ENCODE results near the gene ZP4. TPM values are rescaled to one million over a fixed set of nuclear protein-coding genes. Genes with fewer than 3 reads are reported as not detected.
"Not testable (repeated sequence)": the region's sequence is repeated elsewhere in the genome, so short reads cannot be mapped to it uniquely, and the experiment has no call there.

ZP4 gene
- total RNA-seq, 1 donor from 2014 or later: not detected

DNA sequence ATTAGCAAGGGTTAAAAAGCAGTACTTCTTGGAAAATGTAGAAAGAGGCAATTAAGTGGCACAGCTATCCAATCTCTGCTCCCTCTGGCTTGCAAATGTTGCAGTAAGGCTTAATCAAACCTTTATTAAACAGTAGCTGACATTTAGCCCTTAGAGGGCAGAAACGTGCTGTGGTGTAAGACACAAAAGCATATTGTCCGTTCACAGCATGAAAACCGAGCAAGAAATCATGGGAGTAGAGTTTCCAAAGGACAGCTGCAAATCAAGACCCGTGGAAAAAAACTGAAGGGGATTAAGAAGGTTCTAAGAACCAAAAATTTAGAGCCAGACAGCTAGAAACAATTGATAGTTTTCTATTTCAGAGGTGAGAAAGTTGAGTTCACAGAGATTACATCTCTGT lies 13.1 kb downstream of the ZP4 start:
- no peak for DNase-seq (ENCODE audit: low read depth in 2 of 2)

DNA sequence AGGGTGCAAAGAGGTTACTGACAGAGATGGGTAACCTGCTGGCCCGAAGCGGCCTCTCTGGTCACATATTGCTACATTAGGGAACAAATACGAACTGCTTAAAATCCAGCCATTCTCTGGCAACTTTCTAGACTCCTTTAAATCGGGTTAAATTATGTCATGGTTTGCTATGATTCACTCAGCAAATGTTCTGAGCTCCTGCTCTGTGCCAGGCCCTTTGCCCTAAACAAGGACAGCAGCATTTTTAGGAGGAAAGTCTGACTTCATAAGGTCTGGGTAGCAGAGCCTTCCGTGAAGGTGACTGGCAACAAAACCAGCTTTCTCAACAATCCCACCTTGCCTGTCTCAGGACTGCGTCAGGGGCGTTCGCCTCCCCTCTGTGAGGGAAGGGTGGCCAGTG lies 15.4 kb downstream of the ZP4 start:
- no peak for DNase-seq (ENCODE audit: low read depth in 2 of 2)

DNA sequence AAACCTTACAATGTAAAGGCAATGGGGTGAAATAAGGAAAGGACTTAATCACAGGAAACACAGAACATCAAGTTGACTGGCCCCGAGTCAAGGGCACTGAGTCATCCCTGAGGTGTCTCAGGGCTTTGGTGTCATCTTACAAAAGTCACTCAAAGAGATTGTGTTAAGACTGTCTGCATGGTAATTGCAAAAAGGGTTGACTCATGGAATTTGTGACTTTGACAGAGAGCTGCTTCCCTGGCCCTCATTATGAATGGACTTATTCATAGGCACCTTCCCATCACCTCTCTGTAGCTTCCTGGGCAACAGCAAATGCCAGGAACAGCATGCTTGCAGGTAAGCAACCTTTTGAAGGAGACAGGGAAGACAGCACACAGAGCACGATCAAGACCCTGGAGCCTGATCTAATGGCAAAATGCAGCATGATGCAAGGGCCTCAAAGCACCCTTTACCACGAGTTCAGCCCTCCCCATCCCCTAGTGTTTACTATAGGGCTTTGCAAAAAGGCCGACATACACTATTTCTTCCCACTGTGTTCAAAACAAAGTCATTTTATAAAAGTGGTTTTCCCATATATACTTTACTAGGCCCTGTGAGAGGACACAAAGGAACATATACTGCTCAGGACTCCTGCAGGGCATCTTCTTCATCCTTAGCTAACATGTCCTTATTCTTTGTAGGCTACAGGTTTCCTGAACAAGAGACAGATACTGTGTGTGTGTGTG lies 17.1 kb downstream of the ZP4 start:
- DNase-seq (ENCODE audit: low read depth in 2 of 2): no peak

DNA sequence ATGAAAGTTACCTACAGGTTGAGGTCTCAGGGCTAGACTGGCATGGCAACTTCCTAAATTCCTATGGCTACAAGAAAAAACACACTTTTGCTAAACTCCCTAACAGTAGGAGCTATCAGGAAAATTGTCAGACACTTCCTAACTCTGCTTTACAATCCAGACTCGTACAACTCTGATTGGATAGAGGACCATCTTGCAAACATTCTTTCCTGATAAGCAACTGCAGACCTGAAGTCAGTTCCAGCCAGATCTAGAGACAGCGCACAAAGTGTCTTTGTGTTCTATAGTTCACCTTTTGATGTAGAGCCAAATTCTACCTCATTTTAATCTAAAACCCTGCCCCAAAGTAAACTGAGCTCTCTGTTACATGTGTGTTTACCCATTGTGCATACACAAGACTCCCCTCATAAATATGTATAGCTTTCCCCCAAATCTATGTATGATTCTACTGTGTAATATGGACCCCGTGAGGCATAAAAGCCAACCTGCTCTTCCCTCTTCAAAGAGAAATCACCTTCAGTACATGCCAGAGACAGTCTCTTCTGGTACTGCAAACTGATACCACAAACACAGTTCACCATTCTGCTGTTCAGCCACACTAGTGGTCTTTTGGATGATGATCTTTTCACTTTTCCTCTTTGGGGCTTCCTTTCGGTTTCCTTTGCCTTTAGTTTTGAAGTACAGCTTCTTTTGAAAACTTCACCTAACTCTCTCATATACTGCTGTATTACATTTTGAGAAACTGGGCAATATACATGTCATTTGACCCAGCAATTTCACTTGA lies 21.7 kb downstream of the ZP4 start:
- DNase-seq (ENCODE audit: low read depth in 2 of 2): no peak

DNA sequence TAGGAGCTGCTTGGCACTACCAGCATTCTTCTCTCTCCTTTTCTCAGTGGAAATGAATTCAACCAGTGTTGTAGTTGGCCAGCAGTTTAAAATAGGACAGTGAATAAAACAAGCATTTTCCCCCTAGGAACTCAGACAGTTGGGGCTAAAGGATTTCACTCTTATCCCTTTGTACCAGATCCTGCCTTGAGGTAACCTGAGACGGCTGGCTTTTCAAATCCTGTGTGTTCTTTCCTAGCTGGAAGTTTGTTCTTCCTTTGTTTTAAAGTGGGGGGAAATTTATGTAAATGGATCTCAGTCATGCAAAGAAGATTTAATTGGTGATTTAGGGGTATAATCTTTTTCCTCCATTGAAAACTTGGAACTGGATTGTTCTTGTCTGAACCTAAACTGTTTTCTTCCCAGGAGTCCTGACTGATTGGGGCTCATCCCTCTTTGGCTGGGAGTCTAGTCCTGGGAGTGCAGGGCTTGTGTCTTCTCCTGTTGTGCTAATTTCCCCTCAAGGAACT lies 23.3 kb downstream of the ZP4 start:
- DNase-seq (ENCODE audit: low read depth in 2 of 2): no peak

DNA sequence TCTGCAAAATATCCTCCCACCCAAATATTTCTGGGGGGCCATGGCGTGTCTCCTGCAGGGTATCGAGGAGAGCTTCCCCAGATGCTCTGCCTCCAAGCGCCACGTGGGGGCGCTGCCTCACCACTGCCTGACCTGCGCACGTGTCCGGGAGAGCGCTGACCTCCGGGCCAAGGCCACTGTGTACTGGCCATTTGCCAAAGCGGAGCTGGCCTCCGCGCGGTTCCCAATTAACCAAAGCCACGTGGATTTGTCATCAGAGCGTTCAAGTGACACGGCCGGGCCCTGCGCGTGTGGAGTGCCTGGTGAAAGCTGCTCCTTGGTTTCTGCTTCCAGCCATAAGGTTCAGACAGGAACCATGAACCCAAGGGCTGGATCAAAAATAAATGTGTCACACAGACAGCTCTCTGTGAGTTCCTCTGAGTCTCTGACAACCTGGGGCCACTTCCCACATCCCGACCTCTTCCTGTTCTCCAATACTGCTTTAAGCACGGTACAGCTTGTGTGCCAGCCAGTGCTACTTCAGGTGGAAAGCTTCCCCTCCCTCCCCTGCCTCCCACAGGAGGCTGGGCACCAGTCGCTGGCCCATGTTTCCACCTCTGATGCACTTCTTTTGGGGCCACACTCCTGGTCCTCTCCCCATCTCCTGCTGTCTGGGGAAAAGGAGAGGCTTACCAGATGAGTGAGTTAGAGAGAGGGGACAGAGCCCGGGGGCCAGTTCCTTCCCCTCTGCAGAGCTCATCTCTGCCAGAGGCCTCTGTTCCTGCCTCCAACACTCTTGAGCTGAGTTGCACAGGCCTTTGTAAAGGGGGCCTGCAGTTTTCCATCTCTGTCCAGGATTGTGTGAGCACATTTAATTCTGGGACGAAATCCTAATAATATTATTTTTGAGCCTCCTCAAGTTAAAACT lies 26.1 kb downstream of the ZP4 start:
- peak in 1 of 2 donors; percentile 18 for DNase-seq (ENCODE audit: low read depth in 2 of 2)

DNA sequence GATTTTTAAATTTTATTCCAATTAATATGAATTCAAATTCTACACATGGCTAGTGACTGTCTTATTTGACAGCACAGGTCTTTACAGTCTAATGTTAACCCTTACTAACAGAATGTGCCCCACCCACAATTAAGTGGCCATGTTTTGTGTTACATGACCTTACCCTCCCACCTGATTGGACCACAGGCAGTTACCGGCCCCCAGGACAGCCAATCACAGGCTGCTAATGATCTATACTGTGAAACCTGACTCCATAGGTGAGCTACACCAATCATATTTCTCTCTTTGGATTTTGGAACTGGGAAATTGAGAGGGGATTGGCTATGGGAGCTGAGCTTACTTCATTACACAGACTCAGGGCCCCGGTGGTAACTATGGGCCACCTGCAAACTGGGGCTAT lies 27.5 kb downstream of the ZP4 start:
- no peak for DNase-seq (ENCODE audit: low read depth in 2 of 2)

DNA sequence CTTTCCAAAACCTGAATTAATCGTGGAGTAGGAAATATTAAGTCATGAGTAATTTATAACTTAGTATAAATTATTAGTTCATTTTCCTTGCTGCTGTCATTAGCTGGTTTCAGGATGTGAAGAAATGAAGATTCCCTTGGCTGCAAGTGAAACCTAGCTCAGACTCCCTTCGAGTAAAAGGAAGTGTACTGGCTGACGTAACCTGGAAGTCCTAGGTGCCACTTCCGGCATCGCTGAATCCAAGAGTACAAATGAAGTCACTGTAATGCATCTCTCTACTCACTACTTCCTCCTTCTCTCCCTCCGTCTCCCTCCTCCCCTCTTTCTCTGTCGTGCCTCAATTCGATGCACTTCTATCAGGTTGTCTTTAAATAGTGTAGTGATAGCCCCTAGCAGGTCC lies 28.8 kb downstream of the ZP4 start:
- DNase-seq (ENCODE audit: low read depth in 2 of 2): no peak

DNA sequence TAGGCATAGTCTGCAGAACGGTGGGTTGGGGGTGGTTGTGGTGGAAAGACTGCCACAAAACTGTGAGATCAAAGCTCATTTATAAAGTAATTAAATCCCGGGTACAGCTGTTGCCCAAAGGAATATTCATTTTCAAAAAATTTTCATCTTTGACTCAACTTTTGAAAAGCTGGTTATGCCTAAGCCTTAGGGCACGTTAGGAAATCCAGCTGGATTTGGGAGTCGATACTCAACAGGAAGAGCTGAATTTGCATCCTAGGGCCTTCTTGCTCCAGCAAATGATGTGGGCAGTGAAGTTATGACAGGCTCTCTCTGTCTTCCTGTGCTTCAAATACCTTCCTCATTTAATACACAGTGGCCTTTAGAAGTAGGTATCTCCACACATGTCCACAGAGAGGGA lies 31.7 kb downstream of the ZP4 start:
- no peak for DNase-seq (ENCODE audit: low read depth in 2 of 2)

DNA sequence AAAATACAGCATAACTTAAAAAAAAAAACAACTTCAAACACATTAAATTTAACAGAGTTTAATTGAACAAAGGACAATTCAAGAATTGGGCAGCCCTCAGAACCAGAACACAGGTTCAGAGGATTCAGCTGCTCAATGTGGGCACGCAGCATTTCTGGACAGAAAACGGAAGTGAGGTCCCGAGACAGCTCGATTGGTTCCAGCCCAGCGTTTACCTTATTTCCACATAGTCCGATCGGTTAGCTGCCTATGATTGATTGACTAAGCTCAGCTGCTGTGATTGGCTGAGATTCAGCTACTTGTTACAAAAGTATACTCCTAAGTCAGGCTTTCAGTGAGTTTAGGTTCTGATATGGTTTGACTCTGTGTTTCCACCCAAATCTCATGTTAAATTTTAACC lies 33.3 kb downstream of the ZP4 start:
- no peak for DNase-seq (ENCODE audit: low read depth in 2 of 2)

DNA sequence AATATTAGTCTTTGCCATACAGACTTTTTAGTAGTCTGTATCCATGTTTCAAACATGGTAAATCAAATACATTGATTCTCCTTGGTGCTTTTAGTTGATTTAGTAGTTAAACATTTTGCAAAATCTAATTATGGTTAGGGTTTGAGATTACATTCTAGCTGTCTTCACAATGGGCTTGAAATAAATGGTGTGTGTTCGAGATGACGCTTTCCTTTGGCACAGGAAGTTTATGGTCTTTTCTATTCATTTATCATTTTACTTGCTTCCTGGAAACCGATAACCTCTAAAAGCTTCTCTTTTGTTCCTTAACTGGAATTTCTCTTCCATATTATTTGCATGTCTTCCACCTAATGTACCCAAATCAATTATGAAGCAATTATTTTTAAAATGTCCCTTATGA lies 38.4 kb downstream of the ZP4 start:
- no peak for DNase-seq (ENCODE audit: low read depth in 2 of 2)

DNA sequence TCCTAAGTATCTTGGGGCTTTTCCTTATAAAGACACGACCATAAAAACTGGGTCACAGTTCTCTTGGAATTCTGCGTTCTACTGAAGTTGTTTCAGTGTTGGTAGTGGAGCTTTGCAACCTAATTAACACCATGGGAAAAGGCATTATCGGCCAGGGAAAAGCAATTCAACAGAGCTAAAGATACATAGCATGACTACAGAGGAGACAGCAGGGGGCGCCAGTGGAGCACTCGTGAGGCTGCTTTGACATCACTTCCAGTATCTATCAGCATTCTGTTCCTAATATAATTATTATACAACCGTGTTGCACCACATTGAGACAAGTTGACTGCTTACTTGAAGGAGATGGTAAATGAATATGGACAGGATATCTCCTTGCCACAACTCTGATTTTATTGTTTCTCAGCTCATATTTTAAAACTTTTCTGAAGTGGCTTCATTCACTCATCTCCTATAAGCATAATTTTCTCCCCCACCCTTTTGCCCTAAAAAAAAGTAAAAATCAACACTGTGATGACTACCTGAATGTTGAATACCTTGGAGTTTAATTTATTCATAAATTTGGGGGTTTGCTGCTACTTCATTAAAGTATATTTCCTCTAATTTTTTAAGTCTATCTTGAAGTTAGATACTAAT lies 39.4 kb downstream of the ZP4 start:
- DNase-seq (ENCODE audit: low read depth in 2 of 2): peak in 1 of 2 donors; percentile 5

DNA sequence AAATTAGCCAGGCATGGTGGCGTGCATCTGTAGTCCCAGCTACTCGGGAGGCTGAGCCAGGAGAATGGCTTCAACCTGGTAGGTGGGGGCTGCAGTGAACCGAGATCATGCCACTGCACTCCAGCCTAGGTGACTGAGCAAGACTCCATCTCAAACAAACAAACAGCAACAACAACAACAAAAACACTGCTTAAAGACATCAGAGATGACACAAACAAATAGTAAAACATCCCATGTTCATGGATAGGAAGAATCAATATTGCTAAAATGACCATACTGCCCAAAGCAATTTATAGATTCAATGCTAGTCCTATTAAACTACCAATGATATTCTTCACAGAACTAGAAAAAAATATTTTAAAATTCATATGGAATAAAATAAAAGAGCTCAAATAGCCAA lies 47.2 kb downstream of the ZP4 start:
- DNase-seq (ENCODE audit: low read depth in 2 of 2): not testable (repeated sequence)

DNA sequence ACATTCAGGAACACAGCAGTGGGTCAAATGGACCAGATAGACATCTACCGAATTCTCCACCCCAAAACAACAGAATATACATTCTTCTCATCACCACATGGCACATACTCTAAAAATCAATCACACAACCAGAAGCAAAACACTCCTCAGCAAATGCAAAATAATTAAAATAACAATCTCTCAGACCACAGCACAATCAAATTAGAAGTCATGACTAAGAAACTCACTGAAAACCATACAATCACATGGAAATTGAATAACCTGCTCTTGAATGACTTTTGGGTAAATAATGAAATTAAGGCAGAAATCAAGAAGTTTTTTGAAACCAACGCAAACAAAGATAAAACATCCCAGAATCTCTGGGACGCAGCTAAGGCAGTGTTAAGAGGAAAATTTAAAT lies 49.2 kb downstream of the ZP4 start:
- no peak for DNase-seq (ENCODE audit: low read depth in 2 of 2)

DNA sequence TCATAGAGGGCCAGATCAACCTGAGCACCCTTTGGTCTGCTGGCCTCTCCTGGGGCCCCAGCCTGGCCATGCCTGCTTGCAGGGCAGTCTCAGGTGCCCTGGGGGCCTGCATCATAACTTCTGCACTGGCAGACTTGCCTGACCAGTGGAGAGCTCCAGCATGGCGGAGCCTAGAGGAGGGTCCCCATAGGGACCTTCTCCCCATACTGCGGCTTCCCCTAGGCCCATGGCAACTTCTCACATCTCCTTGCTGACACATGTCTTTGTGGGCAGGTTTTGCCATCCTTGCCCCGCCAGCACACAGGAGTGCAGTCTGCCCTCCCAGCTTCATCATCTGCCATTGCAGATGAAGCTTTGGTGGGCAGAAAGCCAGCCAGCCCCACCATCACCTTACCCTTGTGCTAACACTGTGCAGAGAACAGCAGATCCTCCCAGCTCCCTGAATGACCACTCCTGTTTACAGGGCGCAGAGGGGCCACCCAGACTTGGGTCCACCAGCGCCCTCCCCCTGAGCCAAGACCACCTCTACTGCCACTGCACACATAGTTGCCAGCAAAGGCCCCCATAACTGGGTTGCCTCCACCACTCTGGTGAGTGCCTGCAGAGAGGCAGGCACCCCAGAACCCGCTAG lies 51.7 kb downstream of the ZP4 start:
- DNase-seq (ENCODE audit: low read depth in 2 of 2): no peak

DNA sequence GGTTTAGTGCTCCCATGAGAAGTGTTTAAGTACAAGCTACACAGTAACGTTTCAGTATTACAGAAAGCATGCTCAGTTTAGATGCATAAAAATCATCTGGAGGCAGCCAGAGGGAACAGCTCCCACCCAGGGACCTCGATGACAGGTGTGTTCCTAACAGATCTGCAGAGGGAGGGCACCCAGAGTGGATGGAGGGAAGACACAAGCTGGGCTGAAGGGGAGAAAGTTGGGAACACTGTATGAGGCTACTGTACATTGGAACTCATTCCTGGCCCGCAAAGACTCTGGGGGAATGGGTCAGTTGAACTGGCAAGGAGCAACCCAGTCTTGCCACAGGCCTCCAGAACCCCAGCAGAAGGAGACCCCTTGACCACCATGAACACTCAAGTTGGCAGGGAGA lies 52.4 kb downstream of the ZP4 start:
- no peak for DNase-seq (ENCODE audit: low read depth in 2 of 2)

DNA sequence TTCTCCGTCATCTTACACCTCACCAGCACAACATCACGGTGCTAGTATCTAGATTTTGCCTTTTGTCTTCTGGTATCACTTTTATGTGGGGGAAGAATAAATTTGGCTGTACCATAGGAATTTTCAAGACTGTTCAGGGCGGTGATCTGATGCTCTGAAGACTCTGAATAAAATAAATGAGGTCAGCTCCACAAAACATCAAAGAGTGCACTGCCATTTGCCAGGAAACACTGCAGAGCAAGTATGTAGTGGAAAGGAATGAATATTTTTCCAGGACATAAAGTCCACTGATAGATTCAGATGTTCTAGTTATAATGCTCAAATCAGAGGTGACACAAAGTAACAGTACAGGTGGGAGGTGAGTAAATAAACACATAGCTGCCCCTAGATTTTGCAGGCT lies 56.3 kb downstream of the ZP4 start:
- DNase-seq (ENCODE audit: low read depth in 2 of 2): no peak

DNA sequence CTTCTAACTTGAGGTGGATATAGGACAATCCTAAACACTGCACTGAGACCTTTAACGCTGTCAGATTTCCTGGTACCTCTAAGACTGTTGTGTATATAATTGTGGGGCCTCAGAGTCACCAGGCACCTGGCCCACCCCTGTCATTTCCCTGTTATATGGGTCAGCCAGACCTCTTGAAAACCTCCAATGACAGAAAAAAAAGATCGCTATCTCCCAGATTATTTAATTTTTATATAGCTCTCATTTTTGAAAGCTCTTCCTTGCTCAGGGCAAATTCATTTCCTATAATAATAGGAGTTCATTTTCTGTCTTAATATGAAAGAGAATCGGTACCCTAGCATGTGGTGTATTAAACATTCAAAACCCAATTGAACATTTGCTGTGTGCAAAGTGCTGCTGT lies 56.7 kb downstream of the ZP4 start:
- DNase-seq (ENCODE audit: low read depth in 2 of 2): no peak

DNA sequence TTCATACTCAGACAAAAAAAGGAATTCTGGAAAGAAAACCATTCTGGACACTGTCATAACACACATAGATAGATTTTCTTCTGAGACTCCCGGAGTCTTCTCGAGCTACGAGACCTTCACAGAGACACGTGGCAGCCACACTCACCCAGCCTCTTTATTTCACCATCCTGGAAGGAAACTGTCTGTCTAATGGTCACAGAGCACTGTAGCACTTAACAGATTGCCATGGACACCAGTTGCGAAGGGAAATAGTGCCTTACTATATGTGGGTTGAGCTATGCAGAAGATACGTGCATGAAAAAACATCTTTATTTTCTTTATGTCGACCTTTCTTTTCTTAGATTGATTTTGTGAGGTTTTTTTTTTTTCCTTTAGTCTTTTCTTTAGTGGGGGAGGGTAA lies 57.9 kb downstream of the ZP4 start:
- no peak for DNase-seq (ENCODE audit: low read depth in 2 of 2)
